GM23248 (cell line): ENCODE measurements around the gene ABL2.

Experiments used
- EZH2 ChIP-seq: fragments of 200-600 bp; sonication (generic); IDR thresholded peaks from 2 replicates; pipeline ENCODE4 v1.6.1; 2018; ENCODE audit warnings: antibody characterized with exemption, mild to moderate bottlenecking; ENCODE audit not compliant: insufficient read depth, poor library complexity, severe bottlenecking
- EZH2phosphoT487 ChIP-seq: fragments of 200-600 bp; sonication (generic); IDR thresholded peaks from 2 replicates; pipeline ENCODE4 v1.6.1; 2018; ENCODE audit warnings: antibody characterized with exemption, moderate library complexity, mild to moderate bottlenecking, low read depth; ENCODE audit not compliant: insufficient read depth

GRCh38 chr1:179082999-179083335 lies 146.5 kb downstream of the ABL2 start:
- TF ChIP-seq EZH2 (no peak), EZH2phosphoT487 (no peak)
